DMS79 treated with DMSO at 0.1 percent for 48 hours (cell line): ENCODE measurements around the gene CHRM4.

Experiments used
- DNase-seq: peaks from one replicate; lab custom pipeline; 2025; lab: John Stamatoyannopoulos, UW

Gene CHRM4

GRCh38 chr11:46391578-46392420 lies at the start of gene CHRM4:
TSS of gene CHRM4 (minus strand) at chr11:46391776. CDS start at chr11:46386557, 5,219 bp downstream.
- peak; percentile 56 for DNase-seq

GRCh38 chr11:46438211-46438610 lies 46.6 kb upstream of the CHRM4 start:
- no peak for DNase-seq

- no peak for DNase-seq
Observed at GRCh38 chr11:46437122-46437689, 45.6 kb upstream of the CHRM4 start.

GRCh38 chr11:46436113-46436512 lies 44.5 kb upstream of the CHRM4 start:
- no peak for DNase-seq

GRCh38 chr11:46435679-46436078 lies 44.1 kb upstream of the CHRM4 start:
- DNase-seq = peak; percentile 42

GRCh38 chr11:46431211-46431610 lies 39.6 kb upstream of the CHRM4 start:
- DNase-seq = no peak

- no peak for DNase-seq
Observed at GRCh38 chr11:46429717-46430116, 38.1 kb upstream of the CHRM4 start.

- no peak for DNase-seq
Observed at GRCh38 chr11:46427364-46427763, 35.8 kb upstream of the CHRM4 start.

- DNase-seq = no peak
Observed at GRCh38 chr11:46426233-46426991, 34.8 kb upstream of the CHRM4 start.

GRCh38 chr11:46422588-46422987 lies 31.0 kb upstream of the CHRM4 start:
- no peak for DNase-seq

- DNase-seq = peak; percentile 47
Observed at GRCh38 chr11:46421257-46421880, 29.8 kb upstream of the CHRM4 start.

- no peak for DNase-seq
Observed at GRCh38 chr11:46420513-46420912, 28.9 kb upstream of the CHRM4 start.

- no peak for DNase-seq
Observed at GRCh38 chr11:46418751-46419150, 27.2 kb upstream of the CHRM4 start.

GRCh38 chr11:46417711-46418110 lies 26.1 kb upstream of the CHRM4 start:
- no peak for DNase-seq

- DNase-seq = peak; percentile 85
Observed at GRCh38 chr11:46414879-46415278, 23.3 kb upstream of the CHRM4 start.

- DNase-seq = peak; percentile 99
Observed at GRCh38 chr11:46414466-46414796, 22.9 kb upstream of the CHRM4 start.

- DNase-seq = peak; percentile 98
Observed at GRCh38 chr11:46413760-46414465, 22.3 kb upstream of the CHRM4 start.

- DNase-seq = peak; percentile 40
Observed at GRCh38 chr11:46410021-46410420, 18.4 kb upstream of the CHRM4 start.

GRCh38 chr11:46408407-46408986 lies 16.9 kb upstream of the CHRM4 start:
- DNase-seq = no peak

GRCh38 chr11:46407635-46408034 lies 16.1 kb upstream of the CHRM4 start:
- DNase-seq = no peak

GRCh38 chr11:46404476-46405017 lies 13.0 kb upstream of the CHRM4 start:
- DNase-seq = no peak
